RCC 7860 (cell line): ENCODE data around the gene LSP1.
"Not testable (repeated sequence)": the region's sequence is repeated elsewhere in the genome, so short reads cannot be mapped to it uniquely, and the experiment has no call there.

Experiments
- DNase-seq: peaks from one replicate; pipeline ENCODE4 v3.0.0-alpha.2; 2015; ENCODE audit warnings: low spot score
- FAIRE-seq: peaks from 2 replicates; lab custom pipeline; 2012; peaks lifted over from hg19 to GRCh38; lab: Jason Lieb, UNC

Gene LSP1

DNA sequence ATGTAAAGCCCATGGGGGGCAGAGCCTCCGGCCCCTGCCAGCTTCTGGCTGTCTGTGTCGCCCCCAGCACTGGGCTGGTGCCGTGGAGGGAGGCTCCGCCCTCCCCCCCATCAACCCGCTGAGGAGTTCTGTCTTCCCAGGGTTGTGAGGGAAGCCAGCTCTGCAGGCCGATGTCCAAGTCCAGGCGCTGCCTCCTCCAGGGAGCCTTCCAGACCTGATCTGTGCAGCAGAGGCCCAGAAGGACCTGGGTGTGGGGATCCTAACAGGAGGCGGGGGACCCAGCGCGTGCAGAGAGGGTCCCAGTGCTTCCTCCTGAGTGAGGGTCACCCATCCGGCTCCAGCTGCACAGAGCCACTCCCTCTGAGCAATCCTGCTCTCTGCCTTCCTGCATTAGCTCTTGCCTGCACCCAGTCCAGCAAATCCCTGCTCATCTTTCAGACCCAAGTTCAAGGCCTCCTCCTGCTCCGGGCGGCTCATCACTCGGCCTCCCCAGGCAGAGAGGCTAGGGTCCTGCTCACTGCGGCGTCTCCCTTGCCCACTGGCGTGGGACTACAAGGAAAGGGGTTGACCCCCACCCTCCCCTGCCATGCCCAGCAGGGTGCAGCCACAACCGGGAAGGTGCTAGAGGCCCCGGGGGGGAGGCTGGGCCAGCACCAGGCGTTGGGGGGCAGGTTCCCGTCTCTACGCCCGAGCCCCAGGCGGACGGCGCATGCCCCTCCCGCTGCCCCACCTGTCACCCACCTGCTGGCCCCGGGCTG is 22.4 kb downstream of the LSP1 start:
- FAIRE-seq (no peak), DNase-seq (no peak)

DNA sequence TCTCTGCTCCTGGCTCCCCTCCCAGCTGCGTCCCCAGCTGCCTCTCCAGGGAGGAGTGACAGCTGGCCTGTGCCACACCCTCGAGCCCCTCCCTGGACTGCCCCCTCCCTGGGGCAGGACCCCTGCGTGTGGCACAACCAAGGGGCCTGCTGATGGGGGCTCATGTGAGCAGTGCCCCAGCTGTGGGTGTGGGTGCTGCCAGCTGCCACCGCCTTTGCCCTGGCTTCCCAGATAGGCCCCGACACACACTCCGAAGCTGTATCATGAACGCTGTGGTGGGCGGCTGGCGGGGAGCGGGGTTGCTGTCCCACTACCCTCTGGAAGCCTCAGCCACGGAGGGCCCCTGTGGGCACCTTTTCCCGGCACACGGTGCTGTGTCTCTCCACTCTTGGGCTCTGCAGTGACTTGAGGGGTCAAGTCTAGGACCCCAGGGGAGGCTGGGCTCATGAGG is 23.0 kb downstream of the LSP1 start:
- not testable (repeated sequence) for DNase-seq, FAIRE-seq

DNA sequence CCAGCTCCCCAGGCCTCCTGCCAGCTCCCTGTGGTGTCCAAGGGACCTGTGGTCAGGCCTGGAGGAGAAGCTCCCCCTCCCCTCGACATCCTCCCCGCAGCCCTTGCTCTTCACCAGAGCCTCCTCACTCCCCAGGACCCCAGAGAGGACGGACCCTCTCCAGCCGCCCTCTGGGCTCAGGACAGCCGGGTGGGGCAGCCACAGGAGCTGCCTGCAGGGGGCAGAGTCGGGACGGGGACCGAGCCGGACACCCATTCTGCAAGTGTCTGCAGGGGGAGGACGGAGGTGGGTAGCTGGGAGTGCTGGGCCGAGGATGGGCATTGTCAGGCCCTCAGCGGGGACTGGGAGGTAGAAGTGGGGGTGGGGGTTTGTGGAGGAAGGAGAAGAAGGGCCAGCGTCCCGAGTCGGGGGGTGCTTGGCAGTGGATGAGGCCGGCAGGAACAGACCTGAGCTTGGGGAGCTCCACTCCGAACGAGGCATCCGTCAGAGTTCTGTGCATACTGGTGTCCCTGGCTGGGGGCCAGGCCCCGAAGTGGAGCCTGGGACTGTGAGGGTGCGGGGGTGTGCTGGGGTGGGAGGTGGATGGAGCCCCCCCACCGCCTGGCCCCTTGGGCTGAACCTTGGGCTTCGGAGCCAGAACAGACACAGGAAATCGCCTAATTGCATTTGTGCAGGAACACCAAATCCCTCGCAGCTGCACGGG is 23.6 kb downstream of the LSP1 start:
- DNase-seq: no peak
- FAIRE-seq: no peak

DNA sequence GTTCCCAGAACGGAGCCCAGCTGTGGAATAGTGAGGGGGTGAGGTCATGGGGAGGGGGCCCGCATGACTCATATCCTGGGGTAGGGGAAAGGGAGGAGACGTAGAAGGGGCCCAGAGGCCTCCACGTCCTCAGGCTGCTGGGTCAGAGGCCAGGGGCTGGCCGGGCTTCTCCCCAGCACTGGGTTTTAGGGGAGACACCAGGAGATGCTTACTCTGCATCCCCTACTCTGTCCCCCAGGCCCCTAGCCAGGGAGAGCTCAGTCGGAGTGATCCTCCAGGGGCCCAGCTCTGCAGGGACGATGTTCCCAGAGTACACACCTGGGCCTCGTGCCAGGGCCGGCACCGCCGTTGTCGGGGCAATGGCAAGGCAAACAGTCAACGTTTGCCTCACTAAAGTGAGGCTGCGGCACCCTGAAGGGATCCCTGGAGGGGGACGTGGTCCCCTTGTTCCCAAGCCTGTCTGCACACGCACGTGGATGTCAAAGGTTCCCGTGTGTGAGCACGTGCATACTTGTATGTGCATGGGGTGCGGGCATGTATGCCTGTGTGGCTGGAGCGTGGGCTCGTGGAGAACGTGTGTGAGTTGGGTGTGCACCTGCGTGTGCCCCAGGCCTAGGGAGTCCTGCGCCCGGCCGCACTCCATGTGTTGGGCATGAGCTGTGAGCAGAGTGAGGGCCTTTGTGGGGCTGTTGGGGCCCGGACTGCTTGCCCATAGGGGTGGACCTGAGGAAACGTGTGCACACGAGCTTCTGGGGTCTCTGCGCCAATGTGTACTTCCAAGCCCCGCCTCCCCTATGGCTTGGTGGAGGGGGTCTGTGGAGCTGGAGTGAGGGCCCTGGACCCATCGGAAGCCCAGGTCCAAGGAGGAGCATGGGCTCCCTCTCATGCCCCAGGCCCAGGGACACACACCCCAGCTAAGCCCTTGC is 24.6 kb downstream of the LSP1 start:
- DNase-seq (no peak), FAIRE-seq (no peak)

DNA sequence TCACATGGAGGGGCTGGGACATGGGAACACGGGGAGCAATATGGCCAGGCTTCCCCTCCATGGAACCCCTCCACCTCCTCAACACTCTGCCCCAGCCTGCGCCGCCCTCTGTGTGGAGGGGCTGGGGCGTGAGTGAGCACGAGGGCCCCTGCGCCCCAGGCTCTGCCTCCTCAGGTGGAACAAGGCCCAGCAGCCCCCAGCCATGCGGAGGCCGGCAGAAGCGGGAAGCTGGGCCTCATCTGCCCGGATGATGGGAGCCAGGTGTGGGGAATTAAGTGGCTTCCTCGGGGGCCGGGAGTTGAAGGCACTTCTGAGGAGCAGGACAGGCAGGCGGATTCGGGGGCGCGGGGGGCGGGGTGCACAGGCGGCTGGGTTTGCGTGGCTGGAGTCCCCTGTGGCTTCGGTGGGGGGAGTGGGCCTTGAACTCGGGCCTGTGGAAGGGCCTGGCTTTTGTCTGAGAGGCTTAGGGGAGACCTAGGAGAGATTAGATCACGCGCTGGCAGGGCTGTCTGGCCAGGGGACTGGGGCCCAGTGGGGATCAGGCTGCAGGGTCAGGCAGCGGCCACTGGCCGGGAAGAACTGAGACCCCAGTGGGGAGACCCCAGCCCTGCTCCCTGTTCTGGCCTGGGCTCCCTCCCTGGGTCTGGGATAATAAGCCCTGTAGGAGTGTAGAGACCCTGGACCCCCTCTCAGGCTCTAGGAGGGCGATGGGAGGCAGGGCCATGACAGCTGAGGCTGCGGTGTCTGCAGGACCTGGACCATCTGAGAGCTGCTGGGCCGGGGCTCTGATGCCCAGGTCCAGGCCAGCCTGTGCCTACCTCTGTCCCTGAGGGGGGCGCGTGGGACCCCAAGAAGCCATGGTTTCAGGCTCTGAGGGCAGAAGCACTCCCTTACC is 25.5 kb downstream of the LSP1 start:
- DNase-seq: no peak
- FAIRE-seq: no peak

DNA sequence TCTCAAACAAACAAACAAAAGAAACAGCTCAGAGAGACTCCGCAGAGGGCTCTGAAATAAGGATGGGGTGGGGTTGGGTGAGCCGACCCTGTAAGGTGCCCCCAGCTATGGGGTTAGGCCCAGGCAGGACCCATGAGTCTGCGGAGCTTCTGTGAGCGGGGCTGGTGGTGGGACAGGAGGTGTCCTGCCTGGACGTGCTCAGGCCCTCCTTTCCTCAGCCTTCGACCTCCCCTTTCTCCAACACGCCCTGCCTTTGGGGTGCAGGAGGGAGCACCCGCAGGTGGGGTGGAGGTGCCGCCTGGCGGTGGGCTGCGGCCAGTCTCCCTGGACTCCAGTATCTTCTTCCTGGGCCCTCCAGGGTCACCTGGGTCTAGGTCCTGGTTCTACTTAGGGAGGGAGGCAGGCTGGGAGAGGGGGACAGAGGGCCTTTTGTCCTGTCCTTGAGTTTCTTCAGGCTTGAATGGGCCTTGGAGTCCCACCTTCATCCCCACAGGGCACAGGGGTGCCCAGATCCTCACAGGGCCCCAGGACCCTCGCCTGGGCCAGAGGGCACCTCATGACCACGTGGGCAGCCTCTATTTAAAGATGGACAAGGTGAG is 26.6 kb downstream of the LSP1 start:
- no peak for FAIRE-seq
- DNase-seq: no peak

DNA sequence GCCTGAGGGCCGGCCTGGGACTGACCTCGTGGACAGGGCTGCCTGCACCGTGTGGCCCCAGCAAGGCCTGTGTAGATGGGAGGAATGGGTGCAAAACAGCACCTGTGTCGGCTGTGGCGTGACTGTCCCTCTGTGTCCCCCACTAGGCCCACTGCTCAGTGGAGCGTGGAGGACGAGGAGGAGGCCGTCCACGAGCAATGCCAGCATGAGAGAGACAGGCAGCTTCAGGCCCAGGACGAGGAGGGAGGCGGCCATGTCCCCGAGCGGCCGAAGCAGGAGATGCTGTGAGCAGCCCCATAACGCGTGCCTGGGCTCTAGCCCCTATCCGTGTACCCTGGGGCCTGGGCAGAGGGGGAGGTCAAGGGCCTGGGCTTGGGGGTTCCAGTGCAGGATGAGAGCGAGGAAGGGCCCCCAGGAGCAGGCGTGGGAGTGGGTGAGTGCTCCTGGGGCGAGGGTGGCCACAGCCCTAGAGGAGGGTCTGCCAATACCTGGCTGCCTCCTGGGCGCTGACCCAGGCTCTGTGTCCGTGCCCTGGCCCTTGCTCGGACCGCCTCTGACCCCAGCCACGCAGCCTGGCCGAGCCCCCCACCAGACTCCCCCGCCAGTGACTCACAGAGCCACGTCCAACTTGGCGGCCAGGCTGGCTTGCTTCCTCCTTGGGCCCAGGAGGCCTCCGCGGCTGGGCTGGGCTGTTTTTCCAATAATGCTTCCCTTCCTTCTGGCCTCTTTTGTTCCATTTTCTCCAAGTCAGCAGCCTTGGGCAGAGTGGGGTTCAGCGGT is 27.2 kb downstream of the LSP1 start:
- no peak for FAIRE-seq

DNA sequence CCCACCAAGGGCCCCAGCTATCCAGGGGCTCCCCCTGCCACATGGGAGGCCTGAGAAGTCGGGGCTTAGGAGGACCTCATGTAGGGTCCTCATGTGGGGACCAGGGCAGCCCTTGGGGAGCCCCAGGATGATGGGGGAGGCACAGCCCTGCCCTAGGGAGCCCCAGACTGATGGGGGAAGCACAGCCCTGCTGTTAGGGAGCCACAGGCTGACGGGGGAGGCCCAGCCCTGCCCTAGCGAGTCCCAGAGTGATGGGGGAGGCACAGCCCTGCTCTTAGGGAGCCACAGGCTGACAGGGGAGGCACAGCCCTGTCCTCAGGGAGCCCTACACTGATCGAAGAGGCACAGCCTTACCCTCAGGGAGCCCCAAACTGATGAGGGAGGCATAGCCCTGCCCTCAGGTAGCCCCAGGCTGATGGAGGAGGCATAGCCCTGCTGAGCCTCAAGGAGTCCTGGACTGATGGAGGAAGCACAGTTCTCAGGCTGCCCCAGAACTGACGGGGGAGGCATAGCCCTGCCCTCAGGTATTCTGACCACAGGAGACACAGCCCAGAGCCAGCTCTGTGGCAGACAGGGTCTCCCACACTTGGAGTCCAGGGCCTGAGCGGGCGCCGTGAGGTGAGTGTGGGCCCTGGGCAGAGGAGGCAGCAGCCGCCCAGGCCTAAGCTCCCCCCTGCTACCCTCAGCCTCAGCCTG is 28.0 kb downstream of the LSP1 start:
- DNase-seq (no peak), FAIRE-seq (no peak)

More for the DNA sequence above, 27.2 kb downstream of the LSP1 start:
- DNase-seq: no peak

DNA sequence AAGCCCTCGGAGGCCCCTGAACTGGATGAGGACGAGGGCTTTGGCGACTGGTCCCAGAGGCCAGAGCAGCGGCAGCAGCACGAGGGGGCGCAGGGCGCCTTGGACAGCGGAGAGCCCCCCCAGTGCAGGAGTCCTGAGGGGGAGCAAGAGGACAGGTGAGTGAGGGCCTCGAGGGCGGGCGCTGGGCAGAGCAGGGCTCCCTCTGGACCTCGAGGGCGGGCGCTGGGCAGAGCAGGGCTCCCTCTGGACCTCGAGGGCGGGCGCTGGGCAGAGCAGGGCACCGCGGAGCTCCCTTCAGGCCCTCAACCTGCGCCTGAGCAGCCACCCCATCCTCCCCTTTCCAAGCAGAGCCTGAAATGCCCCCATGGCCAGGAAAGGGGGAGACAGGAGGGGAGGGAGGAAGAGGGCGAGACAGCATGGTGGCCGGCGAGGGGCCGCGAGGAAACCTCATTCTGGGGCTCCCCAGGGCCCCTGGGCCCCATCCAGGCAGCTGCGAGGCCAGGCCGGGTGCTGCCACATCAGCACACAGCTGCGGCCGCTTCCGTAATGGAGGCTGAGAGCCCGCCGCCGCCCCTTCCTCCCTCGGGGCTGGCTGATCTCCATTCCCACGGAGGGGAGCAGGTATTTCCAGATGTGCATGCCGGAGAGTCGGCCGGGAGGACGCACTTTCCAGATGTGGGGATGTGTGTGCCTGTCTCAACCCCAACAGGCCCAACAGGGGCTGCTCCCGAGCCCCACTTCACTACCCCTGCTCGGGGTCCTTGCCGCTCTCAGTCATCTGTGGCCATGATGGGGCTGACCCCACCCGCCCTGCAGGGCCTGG is 28.8 kb downstream of the LSP1 start:
- DNase-seq (no peak), FAIRE-seq (no peak)

DNA sequence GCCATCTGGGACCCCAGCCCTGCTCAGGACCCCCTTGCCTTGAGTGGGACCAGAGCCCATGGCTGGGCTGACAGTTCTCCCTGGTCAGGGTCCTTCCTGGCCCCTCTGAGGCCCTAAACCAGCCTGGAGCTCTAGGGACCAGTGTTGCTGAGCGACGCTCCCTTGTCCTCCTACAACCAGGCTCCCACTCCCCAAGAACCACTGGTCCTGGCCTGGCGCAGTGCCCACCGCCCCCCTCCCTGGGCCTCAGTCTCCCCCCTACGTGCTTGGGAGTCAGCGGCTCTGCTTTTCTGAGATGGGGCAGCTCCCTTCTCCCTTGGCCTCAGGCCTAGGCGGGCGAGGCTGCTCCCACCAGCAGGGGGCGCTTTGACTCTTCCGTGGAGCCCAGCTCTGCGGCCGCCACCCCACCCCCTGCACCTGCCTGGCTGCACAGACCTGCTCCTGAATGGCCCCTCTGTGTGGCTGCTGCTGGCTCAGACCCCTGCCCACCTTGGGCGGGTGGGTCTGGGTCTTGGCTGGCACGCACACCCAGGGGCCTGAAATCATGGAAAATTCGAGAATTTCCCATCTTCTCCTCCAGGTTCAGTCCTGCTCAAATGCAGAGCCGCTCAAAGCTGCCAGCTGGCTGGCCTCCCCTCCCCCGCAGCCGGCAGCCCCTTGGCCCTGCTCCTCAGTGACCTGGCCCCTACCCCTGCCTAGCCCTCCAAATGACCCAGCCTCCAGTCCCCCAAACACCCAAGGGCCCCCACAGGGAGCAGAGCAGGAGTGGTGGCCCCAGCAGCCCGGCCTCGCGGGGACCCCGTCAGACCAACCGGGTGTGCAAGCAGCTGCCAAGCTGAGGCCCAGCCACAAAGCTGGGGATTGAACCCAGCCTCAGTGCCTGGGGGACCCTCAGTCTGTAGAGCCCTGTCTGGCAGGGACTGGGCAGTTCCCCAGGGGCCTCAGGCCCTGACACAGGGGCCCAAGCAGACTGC is 29.7 kb downstream of the LSP1 start:
- FAIRE-seq: no peak
- no peak for DNase-seq

DNA sequence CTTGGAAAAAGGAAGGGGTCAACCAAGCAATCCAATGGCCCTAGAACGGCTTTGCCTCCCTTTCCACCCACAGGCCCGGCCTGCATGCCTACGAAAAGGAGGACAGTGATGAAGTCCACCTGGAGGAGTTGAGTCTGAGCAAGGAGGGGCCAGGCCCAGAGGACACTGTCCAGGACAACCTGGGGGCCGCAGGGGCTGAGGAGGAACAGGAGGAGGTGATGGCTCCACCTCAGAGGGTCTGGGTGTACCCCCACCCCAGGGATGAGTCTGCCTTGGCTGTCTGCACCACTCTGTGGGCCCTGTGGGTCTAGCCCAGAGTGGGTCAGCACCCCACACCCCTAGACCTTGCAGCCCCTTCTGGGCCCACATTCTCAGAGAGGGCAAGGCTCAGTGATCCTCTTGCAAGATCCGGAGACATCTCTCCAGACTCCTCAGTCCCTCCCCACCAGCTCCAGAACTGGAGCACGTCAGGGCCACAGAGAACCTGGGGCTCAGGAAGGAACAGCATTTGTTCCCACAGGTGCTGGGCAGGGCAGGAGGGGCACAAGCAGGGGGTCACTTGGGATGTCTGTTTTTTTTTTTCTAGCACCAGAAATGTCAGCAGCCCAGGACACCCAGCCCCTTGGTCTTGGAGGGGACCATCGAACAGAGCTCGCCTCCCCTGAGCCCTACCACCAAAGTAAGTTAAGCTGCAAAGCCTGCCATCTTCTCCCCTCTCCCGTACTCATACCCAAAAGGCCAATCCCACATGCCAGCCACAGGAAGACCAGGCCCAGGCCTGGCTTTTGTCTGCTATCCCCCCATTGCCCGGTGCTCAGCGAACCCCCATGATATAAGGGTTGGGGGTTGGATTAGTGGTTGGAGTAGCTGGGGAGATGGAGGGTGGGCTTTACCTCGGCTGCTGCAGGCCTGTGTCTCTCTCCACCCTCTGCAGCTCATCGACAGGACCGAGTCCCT is 30.7 kb downstream of the LSP1 start:
- DNase-seq (no peak), FAIRE-seq (no peak)

DNA sequence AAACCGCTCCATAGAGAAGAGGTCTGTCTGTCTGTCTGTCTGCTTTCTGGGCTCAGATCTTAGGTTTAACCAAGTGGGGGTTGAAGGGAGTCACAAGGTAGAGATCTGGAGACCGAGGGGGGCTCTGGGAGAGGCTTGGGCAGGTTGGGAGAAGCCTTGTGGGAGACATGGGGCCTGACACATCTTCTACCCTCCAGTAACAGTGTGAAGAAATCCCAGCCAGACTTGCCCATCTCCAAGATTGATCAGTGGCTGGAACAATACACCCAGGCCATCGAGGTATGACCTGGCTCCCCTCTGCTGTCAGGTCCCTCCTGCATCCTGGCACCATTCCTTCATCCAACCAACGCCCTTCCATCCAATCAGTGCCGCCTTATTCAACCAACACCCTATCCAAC is 31.4 kb downstream of the LSP1 start:
- FAIRE-seq: no peak
- DNase-seq: no peak

DNA sequence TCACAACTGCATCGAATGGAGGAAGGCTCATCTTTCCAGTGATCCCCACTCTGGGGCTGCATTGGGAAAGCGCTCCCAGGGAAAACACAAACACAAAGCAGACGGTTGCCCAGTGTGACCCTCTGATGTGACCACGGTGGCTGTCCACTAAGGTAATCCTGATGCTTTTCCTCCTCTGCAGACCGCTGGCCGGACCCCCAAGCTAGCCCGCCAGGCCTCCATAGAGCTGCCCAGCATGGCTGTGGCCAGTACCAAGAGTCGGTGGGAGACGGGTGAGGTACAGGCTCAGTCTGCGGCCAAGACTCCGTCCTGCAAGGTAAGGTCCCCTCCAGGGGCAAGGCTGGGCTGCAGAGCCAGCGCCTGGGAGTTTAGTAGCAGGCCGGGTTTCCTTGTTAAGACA is 33.7 kb downstream of the LSP1 start:
- not testable (repeated sequence) for FAIRE-seq, DNase-seq

DNA sequence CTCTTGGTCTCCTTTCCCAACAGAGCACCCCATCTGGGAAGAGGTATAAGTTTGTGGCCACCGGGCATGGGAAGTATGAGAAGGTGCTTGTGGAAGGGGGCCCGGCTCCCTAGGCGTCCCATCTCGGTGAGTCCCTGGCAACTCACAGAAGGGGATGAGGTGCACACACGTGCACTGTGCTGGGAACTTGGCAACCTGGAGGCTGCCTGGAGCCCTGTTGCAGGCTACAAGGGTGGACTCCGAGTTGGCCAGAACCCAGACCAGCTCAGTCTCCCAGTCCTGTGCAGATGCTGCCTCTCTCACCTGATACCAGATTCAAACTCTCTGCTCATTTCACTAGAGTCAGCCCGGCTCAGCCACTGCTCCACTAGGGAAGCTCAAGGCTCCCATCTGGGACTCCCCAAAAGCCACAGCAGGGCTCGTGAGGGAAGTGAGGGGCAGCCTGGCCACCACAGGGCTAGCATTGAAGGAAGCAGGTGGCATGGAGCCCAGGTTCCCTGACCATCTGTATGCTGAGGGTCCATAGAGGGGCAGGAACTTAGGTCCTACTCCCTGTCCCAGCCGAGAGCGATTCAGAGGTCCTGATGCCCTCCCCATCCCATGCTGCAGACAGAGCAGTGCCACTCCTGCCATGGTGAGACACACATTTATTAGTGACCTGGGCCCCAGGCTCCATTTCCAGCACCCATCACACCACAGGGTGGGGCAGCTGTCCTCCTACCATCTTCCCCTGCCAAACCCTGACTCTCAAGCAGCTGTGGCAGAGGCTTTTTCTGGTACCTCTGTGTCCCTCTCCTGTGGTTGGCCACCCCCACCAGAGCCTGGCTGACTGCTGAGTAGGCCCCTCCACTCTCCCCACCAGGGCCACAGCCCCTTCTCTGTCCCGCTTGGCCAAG is 34.8 kb downstream of the LSP1 start:
- FAIRE-seq (no peak), DNase-seq (no peak)
